HepG2 (cell line): ENCODE measurements around the gene HARS2. TPM values are rescaled to one million over a fixed set of nuclear protein-coding genes. Genes with fewer than 3 reads are reported as not detected.

ENCODE experiments used
- ESRRA ChIP-seq: sonication (generic); formaldehyde crosslinking; IDR thresholded peaks from 2 replicates; pipeline ENCODE4 v1.5.1; 2020; ENCODE audit warnings: mild to moderate bottlenecking, low read depth, missing genetic modification reagents
- FOXJ3 ChIP-seq: sonication (generic); formaldehyde crosslinking; IDR thresholded peaks from 2 replicates; pipeline ENCODE4 v1.4.0; 2020; ENCODE audit warnings: missing genetic modification reagents, mild to moderate bottlenecking, borderline replicate concordance
- HNRNPL ChIP-seq: fragments of 200-400 bp; formaldehyde crosslinking; IDR thresholded peaks from 2 replicates; pipeline ENCODE4 v1.6.1; 2017; ENCODE audit warnings: mild to moderate bottlenecking, low read depth, low read length
- JDP2 ChIP-seq: sonication (generic); formaldehyde crosslinking; IDR thresholded peaks from 2 replicates; pipeline ENCODE4 v1.8.1; 2022; ENCODE audit warnings: missing genetic modification reagents, borderline replicate concordance
- KAT2B ChIP-seq: fragments of 150-350 bp; IDR thresholded peaks from 2 replicates; pipeline ENCODE4 v1.6.1; 2014; ENCODE audit warnings: low read depth, low read length, borderline replicate concordance
- RAD51 ChIP-seq: fragments of 450-650 bp; IDR thresholded peaks from 2 replicates; pipeline ENCODE4 v1.6.1; 2016; ENCODE audit warnings: borderline replicate concordance
- REPIN1 ChIP-seq: sonication (generic); formaldehyde crosslinking; IDR thresholded peaks from 2 replicates; pipeline ENCODE4 v1.8.0; 2022; ENCODE audit warnings: missing genetic modification reagents, low read depth, mild to moderate bottlenecking, borderline replicate concordance
- SP140L ChIP-seq: sonication (generic); formaldehyde crosslinking; IDR thresholded peaks from 2 replicates; pipeline ENCODE4 v1.4.0; 2020; ENCODE audit warnings: missing genetic modification reagents, borderline replicate concordance
- ZFX ChIP-seq: sonication (generic); formaldehyde crosslinking; IDR thresholded peaks from 2 replicates; pipeline ENCODE4 v1.4.0; 2020; ENCODE audit warnings: mild to moderate bottlenecking, low read depth, missing genetic modification reagents, moderate library complexity
- ZNF607 ChIP-seq: sonication (generic); formaldehyde crosslinking; IDR thresholded peaks from 2 replicates; pipeline ENCODE4 v1.5.1; 2020; ENCODE audit warnings: missing genetic modification reagents, mild to moderate bottlenecking, borderline replicate concordance
- ZNF782 ChIP-seq: sonication (generic); formaldehyde crosslinking; IDR thresholded peaks from 2 replicates; pipeline ENCODE4 v1.4.0; 2020; ENCODE audit warnings: missing genetic modification reagents, mild to moderate bottlenecking, borderline replicate concordance
- ZNF841 ChIP-seq: sonication (generic); formaldehyde crosslinking; IDR thresholded peaks from 2 replicates; pipeline ENCODE4 v1.8.1; 2023; ENCODE audit warnings: missing genetic modification reagents, borderline replicate concordance
- polyA plus RNA-seq, 8 experiments: library from polyadenylated mRNA; depleted of rRNA in 3 of 8; stranded (reverse) in 7 of 8; unstranded in 1 of 8; fragments of >200 nt; fragmentation: Illumina TruSeq in 4 of 8; extraction: Trizol in 4 of 8; gene quantifications; 2 replicates each; pipeline versions ENCODE4 v1.2.1 to v1.2.3, GENCODE V29; 2011 to 2016; ENCODE audit warnings: low read depth in 4 of 8, missing spikeins in 1 of 8, mixed read lengths in 1 of 8; ENCODE audit not compliant: insufficient read depth in 1 of 8
- total RNA-seq, 5 experiments: library from RNA; depleted of rRNA; stranded (reverse); fragments of >200 nt; fragmentation: Illumina TruSeq; extraction: Trizol; gene quantifications; 2 replicates each; pipeline ENCODE4 v1.2.3, GENCODE V29; 2016; ENCODE audit warnings: low read depth in 1 of 5
- TF ChIP-seq, protein P1 (sequence below): sonication (generic); formaldehyde crosslinking; IDR thresholded peaks from 2 replicates; pipeline ENCODE4 v1.9.0; 2021; ENCODE audit warnings: mild to moderate bottlenecking, missing genetic modification reagents
- TF ChIP-seq, protein P2 (sequence below), 2 experiments: fragments of 450-650 bp in 1 of 2; sonication (generic) in 1 of 2; formaldehyde crosslinking; IDR thresholded peaks; 2 replicates each; pipeline versions ENCODE4 v1.5.0 to v1.8.0; 2020 to 2022; ENCODE audit warnings: mild to moderate bottlenecking in 1 of 2, missing genetic modification reagents in 1 of 2
- TF ChIP-seq, protein P3 (sequence below): sonication (generic); formaldehyde crosslinking; IDR thresholded peaks from 2 replicates; pipeline ENCODE4 v1.5.0; 2020; ENCODE audit warnings: missing genetic modification reagents

HARS2 gene
- total and polyA plus RNA-seq, 2 of the 13 experiments (the other 11 are each of a cell fraction or from before 2014, with no cell fraction given), result 17.9 to 25.8 TPM

DNA sequence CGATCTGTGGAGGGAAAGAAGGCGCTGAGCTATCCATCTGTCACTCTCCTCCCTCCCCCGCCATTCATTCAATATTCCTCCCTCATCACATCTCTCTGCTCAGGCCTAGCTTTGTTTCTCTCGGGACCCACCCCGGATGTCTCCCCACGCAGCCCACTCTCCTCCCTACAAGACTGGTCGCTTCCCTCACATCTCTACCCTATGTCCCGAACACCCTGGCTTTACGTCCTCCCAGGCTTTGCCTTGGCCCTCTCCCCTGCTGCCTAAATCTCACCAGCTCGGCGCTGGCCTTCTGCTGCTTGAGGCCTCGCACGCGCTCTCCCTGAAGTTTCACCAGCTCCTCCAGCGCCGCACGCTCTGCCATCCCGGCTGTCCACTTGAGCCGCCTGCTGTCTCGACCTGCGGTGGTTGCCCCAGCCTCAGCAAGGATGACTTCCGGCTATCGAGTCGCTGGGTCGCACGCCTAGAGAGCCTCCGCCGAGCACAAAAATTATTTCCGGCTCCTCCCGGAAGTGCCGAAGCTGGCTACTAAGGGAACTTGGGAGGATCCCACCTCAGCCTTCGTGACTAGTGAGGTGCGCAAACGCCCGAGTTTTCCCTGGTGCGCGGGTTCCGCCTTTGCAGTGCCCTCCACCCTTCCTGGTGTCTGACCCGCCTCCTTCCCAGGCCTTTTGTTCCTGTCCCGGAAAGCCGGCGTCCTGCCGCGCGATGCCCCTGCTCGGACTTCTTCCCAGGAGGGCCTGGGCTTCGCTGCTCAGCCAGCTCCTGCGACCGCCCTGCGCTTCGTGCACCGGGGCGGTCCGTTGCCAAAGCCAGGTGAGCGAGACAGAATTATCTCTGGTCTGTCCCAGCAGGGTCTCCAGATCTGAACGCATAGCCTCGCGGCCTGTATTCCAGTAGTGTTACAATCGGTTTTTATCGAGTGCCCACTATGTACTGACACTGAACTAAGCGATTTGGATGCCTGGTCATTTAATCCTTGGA lies at the start of gene HARS2, which contains the start of gene HARS1 (continued):
- TF ChIP-seq ZNF782 (CRISPR knock-in tag) (no peak), JDP2 (CRISPR knock-in tag) (no peak), HNRNPL (peak; percentile 65; the same call in 1 of the 2 replicates), SP140L (peak; percentile 69), ZNF841 (no peak), REPIN1 (CRISPR knock-in tag) (peak; percentile 86), ZNF607 (peak; percentile 92), KAT2B (no peak), RAD51 (no peak), ZFX (CRISPR knock-in tag) (peak; percentile 96), FOXJ3 (CRISPR knock-in tag) (peak; percentile 73; the same call in 1 of the 2 replicates), ESRRA (CRISPR knock-in tag) (peak; percentile 72; the same call in 1 of the 2 replicates)
- TF ChIP-seq, protein P1, sequence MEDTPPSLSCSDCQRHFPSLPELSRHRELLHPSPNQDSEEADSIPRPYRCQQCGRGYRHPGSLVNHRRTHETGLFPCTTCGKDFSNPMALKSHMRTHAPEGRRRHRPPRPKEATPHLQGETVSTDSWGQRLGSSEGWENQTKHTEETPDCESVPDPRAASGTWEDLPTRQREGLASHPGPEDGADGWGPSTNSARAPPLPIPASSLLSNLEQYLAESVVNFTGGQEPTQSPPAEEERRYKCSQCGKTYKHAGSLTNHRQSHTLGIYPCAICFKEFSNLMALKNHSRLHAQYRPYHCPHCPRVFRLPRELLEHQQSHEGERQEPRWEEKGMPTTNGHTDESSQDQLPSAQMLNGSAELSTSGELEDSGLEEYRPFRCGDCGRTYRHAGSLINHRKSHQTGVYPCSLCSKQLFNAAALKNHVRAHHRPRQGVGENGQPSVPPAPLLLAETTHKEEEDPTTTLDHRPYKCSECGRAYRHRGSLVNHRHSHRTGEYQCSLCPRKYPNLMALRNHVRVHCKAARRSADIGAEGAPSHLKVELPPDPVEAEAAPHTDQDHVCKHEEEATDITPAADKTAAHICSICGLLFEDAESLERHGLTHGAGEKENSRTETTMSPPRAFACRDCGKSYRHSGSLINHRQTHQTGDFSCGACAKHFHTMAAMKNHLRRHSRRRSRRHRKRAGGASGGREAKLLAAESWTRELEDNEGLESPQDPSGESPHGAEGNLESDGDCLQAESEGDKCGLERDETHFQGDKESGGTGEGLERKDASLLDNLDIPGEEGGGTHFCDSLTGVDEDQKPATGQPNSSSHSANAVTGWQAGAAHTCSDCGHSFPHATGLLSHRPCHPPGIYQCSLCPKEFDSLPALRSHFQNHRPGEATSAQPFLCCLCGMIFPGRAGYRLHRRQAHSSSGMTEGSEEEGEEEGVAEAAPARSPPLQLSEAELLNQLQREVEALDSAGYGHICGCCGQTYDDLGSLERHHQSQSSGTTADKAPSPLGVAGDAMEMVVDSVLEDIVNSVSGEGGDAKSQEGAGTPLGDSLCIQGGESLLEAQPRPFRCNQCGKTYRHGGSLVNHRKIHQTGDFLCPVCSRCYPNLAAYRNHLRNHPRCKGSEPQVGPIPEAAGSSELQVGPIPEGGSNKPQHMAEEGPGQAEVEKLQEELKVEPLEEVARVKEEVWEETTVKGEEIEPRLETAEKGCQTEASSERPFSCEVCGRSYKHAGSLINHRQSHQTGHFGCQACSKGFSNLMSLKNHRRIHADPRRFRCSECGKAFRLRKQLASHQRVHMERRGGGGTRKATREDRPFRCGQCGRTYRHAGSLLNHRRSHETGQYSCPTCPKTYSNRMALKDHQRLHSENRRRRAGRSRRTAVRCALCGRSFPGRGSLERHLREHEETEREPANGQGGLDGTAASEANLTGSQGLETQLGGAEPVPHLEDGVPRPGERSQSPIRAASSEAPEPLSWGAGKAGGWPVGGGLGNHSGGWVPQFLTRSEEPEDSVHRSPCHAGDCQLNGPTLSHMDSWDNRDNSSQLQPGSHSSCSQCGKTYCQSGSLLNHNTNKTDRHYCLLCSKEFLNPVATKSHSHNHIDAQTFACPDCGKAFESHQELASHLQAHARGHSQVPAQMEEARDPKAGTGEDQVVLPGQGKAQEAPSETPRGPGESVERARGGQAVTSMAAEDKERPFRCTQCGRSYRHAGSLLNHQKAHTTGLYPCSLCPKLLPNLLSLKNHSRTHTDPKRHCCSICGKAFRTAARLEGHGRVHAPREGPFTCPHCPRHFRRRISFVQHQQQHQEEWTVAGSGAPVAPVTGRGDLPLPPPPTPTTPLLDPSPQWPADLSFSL, result no peak
- TF ChIP-seq, protein P2, sequence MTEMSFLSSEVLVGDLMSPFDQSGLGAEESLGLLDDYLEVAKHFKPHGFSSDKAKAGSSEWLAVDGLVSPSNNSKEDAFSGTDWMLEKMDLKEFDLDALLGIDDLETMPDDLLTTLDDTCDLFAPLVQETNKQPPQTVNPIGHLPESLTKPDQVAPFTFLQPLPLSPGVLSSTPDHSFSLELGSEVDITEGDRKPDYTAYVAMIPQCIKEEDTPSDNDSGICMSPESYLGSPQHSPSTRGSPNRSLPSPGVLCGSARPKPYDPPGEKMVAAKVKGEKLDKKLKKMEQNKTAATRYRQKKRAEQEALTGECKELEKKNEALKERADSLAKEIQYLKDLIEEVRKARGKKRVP (CRISPR knock-in tag; IDR thresholded peaks at IDR 0.05), result peak in 1 of 2 experiments; percentile 84; a peak in 2 of 4 replicates
- TF ChIP-seq, protein P3, sequence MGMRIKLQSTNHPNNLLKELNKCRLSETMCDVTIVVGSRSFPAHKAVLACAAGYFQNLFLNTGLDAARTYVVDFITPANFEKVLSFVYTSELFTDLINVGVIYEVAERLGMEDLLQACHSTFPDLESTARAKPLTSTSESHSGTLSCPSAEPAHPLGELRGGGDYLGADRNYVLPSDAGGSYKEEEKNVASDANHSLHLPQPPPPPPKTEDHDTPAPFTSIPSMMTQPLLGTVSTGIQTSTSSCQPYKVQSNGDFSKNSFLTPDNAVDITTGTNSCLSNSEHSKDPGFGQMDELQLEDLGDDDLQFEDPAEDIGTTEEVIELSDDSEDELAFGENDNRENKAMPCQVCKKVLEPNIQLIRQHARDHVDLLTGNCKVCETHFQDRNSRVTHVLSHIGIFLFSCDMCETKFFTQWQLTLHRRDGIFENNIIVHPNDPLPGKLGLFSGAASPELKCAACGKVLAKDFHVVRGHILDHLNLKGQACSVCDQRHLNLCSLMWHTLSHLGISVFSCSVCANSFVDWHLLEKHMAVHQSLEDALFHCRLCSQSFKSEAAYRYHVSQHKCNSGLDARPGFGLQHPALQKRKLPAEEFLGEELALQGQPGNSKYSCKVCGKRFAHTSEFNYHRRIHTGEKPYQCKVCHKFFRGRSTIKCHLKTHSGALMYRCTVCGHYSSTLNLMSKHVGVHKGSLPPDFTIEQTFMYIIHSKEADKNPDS, result no peak
